B cell (primary cell): ENCODE results near the gene ZNF516. TPM values are rescaled to one million over a fixed set of nuclear protein-coding genes. Genes with fewer than 3 reads are reported as not detected.
A peak's percentile ranks its signal among the peaks of the same experiment; 100 is the strongest.

Experiments
- ATAC-seq: fragments of 200-7000 bp; cut with Tn5 transposase; one replicate; pipeline ENCODE4 v1.10.0; 2021; ENCODE audit warnings: low read depth, mild to moderate bottlenecking, moderate number of reproducible peaks, moderate library complexity
- CTCF ChIA-PET: fragments of 350-600 bp; sonication (Branson Sonifier 250); formaldehyde crosslinking; loops from one replicate; lab custom pipeline; 2021; ENCODE audit warnings: antibody characterized with exemption, inconsistent platforms; lab: Charles Lee
- POLR2A ChIA-PET: fragments of 350-600 bp; sonication (Branson Sonifier 250); formaldehyde crosslinking; loops from one replicate; lab custom pipeline; 2021; ENCODE audit warnings: antibody characterized with exemption; lab: Charles Lee
- DNase-seq: peaks from one replicate; pipeline ENCODE4 v3.0.0; 2013
- H2AFZ ChIP-seq: 2 replicates; pipeline ENCODE4 v1.6.1; 2012; ENCODE audit warnings: mild to moderate bottlenecking, low read depth, low read length; ENCODE audit not compliant: insufficient read depth, poor library complexity, severe bottlenecking
- H3K27ac ChIP-seq, 2 donors: 1 replicate in 1 of 2; 2 replicates in 1 of 2; pipeline ENCODE4 v1.5.1; 2012 to 2013; ENCODE audit warnings: low read length in 2 of 2, mild to moderate bottlenecking in 2 of 2, moderate library complexity in 1 of 2
- H3K27me3 ChIP-seq, 4 experiments: fragments of 200-600 bp in 1 of 4; sonication (generic) in 1 of 4; replicated peaks in 1 of 4; 1 replicate in 2 of 4; 2 replicates in 2 of 4; pipeline versions ENCODE4 v1.6.1 to v1.7.0; 2013 to 2016; ENCODE audit warnings: low read length in 3 of 4, mild to moderate bottlenecking in 2 of 4, mixed read lengths in 1 of 4, moderate library complexity in 1 of 4; ENCODE audit not compliant: insufficient read depth in 4 of 4, control insufficient read depth in 3 of 4; ENCODE audit errors: control extremely low read depth in 1 of 4
- H3K36me3 ChIP-seq, 2 experiments: replicated peaks in 1 of 2; 1 replicate in 1 of 2; 2 replicates in 1 of 2; pipeline versions ENCODE4 v1.6.1 to v1.7.1; 2013; ENCODE audit warnings: low read length in 1 of 2; ENCODE audit not compliant: insufficient read depth in 2 of 2, control insufficient read depth in 1 of 2; ENCODE audit errors: control extremely low read depth in 1 of 2, extremely low read depth in 1 of 2
- H3K4me1 ChIP-seq, 2 donors: fragments of 200-600 bp in 1 of 2; sonication (generic) in 1 of 2; 1 replicate in 1 of 2; 2 replicates in 1 of 2; pipeline versions ENCODE4 v1.5.1 to v1.6.1; 2013 to 2017; ENCODE audit warnings: low read length in 2 of 2; ENCODE audit not compliant: control insufficient read depth in 2 of 2, insufficient read depth in 2 of 2
- H3K4me2 ChIP-seq: replicated peaks from 2 replicates; pipeline ENCODE3; 2012; ENCODE audit warnings: mild to moderate bottlenecking, low read depth, low read length; ENCODE audit not compliant: poor library complexity, severe bottlenecking
- H3K4me3 ChIP-seq, 5 experiments: fragments of 200-600 bp in 1 of 5; sonication (generic) in 1 of 5; 1 replicate in 3 of 5; 2 replicates in 2 of 5; pipeline versions ENCODE4 v1.5.1 to v1.7.0; 2011 to 2016; ENCODE audit warnings: low read length in 4 of 5, mild to moderate bottlenecking in 4 of 5, low read depth in 2 of 5, control low read depth in 1 of 5, moderate library complexity in 1 of 5; ENCODE audit not compliant: insufficient read depth in 1 of 5; ENCODE audit errors: control extremely low read depth in 1 of 5, extremely low read depth in 1 of 5
- H3K79me2 ChIP-seq: fragments of 200-600 bp; sonication (generic); one replicate; pipeline ENCODE4 v1.6.0; 2016; ENCODE audit warnings: low read length; ENCODE audit not compliant: control insufficient read depth, insufficient read depth
- H3K9ac ChIP-seq: fragments of 200-600 bp; sonication (generic); 2 replicates; pipeline ENCODE4 v1.6.1; 2017; ENCODE audit warnings: mild to moderate bottlenecking, low read length, moderate library complexity
- H3K9me3 ChIP-seq, 3 donors: one replicate each; pipeline versions ENCODE4 v1.6.1 to v1.7.1; 2013; ENCODE audit warnings: low read length in 2 of 3; ENCODE audit not compliant: control insufficient read depth in 2 of 3, insufficient read depth in 1 of 3; ENCODE audit errors: control extremely low read depth in 1 of 3
- H4K20me1 ChIP-seq: 2 replicates; pipeline ENCODE4 v1.6.0; 2012; ENCODE audit warnings: mild to moderate bottlenecking, low read length; ENCODE audit not compliant: insufficient read depth, control insufficient read depth, poor library complexity, severe bottlenecking
- H3K27ac Mint-ChIP-seq: one replicate; pipeline ENCODE4 v1.8.0; 2021; ENCODE audit warnings: mixed read lengths
- H3K27me3 Mint-ChIP-seq: one replicate; pipeline ENCODE4 v1.8.0; 2021; ENCODE audit warnings: mixed read lengths
- H3K4me1 Mint-ChIP-seq: one replicate; pipeline ENCODE4 v1.8.0; 2021; ENCODE audit warnings: mixed read lengths
- H3K4me3 Mint-ChIP-seq: one replicate; pipeline ENCODE4 v1.8.0; 2021; ENCODE audit warnings: mixed read lengths
- H3K9me3 Mint-ChIP-seq: one replicate; pipeline ENCODE4 v1.8.0; 2022; ENCODE audit warnings: mixed read lengths; ENCODE audit not compliant: insufficient read depth
- EZH2 ChIP-seq: IDR thresholded peaks from 2 replicates; pipeline ENCODE4 v1.6.1; 2012; ENCODE audit warnings: borderline replicate concordance, low read depth, mild to moderate bottlenecking, moderate library complexity, low read length; ENCODE audit not compliant: insufficient read depth, poor library complexity, severe bottlenecking
- WGBS: methylation state at CpG from one replicate; pipeline ENCODE4 v1.1.5; 2013; ENCODE audit warnings: missing lambda C conversion rate; ENCODE audit not compliant: insufficient coverage; 5-methylcytosine and 5-hydroxymethylcytosine counted together
- intact Hi-C: fragments of 100-400 bp; cut with micrococcal nuclease; formaldehyde crosslinking; loops from one replicate; pipeline ENCODE4 v1.10.0; 2022
- polyA plus RNA-seq: library from polyadenylated mRNA; depleted of rRNA; stranded (reverse); fragments of >200 nt; gene quantifications from 2 replicates; pipeline ENCODE4 v1.2.3, GENCODE V29; 2012
- total RNA-seq, 2 donors: library from RNA; stranded (reverse); fragments of 120-200 nt in 1 of 2; gene quantifications; 1 replicate in 1 of 2; 2 replicates in 1 of 2; pipeline versions ENCODE4 v1.2.3 to v1.2.4, GENCODE V29; 2013 to 2022
- TF ChIP-seq, protein P1 (sequence below): fragments of 200-600 bp; IDR thresholded peaks from one replicate; pipeline ENCODE4 v1.8.0; 2022; ENCODE audit warnings: antibody characterized with exemption, mild to moderate bottlenecking

ZNF516 gene
- total and polyA plus RNA-seq, 2 donors (not counting 1 experiment from before 2014, with no cell fraction given) = 6.7 to 27.1 TPM

DNA sequence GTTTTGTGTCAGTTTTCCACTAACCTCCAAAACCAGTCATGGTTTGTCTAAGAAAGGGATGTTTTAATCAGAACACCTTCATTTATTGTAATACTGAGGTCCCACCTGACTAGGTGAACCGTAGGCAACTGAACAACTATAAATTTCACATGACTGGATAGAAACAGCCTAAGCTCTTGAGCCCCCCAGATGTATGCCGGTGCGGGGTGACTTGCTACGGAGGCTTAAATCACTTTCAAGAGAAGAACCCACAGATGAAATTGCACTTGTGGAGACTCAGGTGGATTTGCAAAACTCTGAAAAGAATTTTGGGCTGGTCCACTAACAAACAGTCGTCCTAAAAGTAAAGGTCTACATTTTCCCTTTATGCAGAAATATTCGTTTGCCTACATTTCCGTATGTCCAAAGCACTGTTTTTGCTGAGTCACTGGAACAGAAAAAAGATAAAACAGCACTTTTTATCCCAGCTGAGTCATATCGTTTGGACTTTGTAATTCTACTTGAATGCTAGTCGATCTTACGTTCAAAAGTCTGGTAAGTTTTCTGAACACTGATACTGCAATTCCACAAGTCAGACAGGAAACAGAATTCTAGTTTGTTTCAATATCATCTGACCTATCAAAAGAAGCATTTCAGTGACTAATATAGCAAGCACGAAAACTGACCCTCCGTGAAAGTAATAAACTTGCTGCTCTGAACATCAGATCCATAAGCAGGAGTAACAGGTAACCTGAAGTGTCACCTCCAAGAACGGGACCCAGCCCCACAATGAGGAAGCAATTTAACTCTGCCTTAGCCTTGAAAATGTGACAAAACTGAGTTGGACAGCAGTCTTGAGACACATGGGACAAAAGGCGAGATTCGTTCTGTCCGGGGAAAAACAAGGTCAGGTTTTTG is 18.1 kb downstream of the ZNF516 start:
- Mint-ChIP-seq H3K27me3 (no peaks in the 10 kb centered on the region), H3K9me3 (no peaks in the 10 kb centered on the region), H3K4me3 (peak overlapping the region; percentile 50), H3K4me1 (peaks cover 42% of the 10 kb centered on the region), H3K27ac (no peak overlapping the region)
- Histone ChIP-seq H2AFZ (no peak overlapping the region), H3K4me1 (peaks cover 9% of the 10 kb centered on the region in 2 donors), H3K4me2 (peak overlapping the region; percentile 61), H3K4me3 (peak overlapping the region in 2 of 5 experiments; percentile 2 to 38), H3K79me2 (peaks cover 48% of the 10 kb centered on the region), H3K9me3 (no peaks in the 10 kb centered on the region), H3K36me3 (no peaks in the 10 kb centered on the region), H3K9ac (peak overlapping the region; percentile 26), H4K20me1 (peaks cover 48% of the 10 kb centered on the region), H3K27ac (no peak overlapping the region), H3K27me3 (no peaks in the 10 kb centered on the region)
- POLR2A ChIA-PET = interaction anchor here (0.6 to 1.0 kb wide), 2 partner anchors 13 to 16 kb away, joined by 3 to 9 read pairs; no protein-coding TSS in a partner anchor
- intact Hi-C loops = no loop called here
- 19% methylated on average over 9 of the region's 16 CpGs for WGBS
- CTCF ChIA-PET = interaction anchor here (1.2 kb wide), 1 partner anchor 76 kb away, joined by 6 read pairs; no protein-coding TSS in a partner anchor
- no peak for ATAC-seq
- DNase-seq = no peak
- TF ChIP-seq EZH2 = no peak
- TF ChIP-seq, protein P1, sequence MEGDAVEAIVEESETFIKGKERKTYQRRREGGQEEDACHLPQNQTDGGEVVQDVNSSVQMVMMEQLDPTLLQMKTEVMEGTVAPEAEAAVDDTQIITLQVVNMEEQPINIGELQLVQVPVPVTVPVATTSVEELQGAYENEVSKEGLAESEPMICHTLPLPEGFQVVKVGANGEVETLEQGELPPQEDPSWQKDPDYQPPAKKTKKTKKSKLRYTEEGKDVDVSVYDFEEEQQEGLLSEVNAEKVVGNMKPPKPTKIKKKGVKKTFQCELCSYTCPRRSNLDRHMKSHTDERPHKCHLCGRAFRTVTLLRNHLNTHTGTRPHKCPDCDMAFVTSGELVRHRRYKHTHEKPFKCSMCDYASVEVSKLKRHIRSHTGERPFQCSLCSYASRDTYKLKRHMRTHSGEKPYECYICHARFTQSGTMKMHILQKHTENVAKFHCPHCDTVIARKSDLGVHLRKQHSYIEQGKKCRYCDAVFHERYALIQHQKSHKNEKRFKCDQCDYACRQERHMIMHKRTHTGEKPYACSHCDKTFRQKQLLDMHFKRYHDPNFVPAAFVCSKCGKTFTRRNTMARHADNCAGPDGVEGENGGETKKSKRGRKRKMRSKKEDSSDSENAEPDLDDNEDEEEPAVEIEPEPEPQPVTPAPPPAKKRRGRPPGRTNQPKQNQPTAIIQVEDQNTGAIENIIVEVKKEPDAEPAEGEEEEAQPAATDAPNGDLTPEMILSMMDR = no peak
